H1 (cell line): Measurements from ENCODE around the gene SYT15. TPM values are rescaled to one million over a fixed set of nuclear protein-coding genes. Genes with fewer than 3 reads are reported as not detected.
A peak's percentile ranks its signal among the peaks of the same experiment; 100 is the strongest.

ENCODE experiments used
- ASH2L ChIP-seq: fragments of 200-600, 300-600 bp; sonication (generic); IDR thresholded peaks from one replicate; pipeline ENCODE4 v1.7.1; 2017; ENCODE audit warnings: low read length
- BACH1 ChIP-seq: IDR thresholded peaks from 2 replicates; pipeline ENCODE4 v1.6.1; 2012; ENCODE audit warnings: low read length, improper control_type of control experiment
- CBX8 ChIP-seq: fragments of 300-800, 300-1000 bp; sonication (generic); IDR thresholded peaks from 2 replicates; pipeline ENCODE4 v1.7.1; 2016; ENCODE audit warnings: low read depth, low read length, borderline replicate concordance
- CHD1 ChIP-seq: IDR thresholded peaks from 2 replicates; pipeline ENCODE4 v1.6.1; 2012; ENCODE audit warnings: low read depth, low read length, improper control_type of control experiment
- CREB1 ChIP-seq: IDR thresholded peaks from 2 replicates; pipeline ENCODE4 v1.6.1; 2012; ENCODE audit warnings: inconsistent platforms
- JUND ChIP-seq: IDR thresholded peaks from 2 replicates; pipeline ENCODE4 v1.6.1; 2011; ENCODE audit warnings: mild to moderate bottlenecking, improper control_type of control experiment, low read length
- KDM4A ChIP-seq: IDR thresholded peaks from one replicate; pipeline ENCODE4 v1.7.1; 2012; ENCODE audit warnings: low read depth, mild to moderate bottlenecking, moderate library complexity, low read length, inconsistent platforms; ENCODE audit not compliant: severe bottlenecking
- KDM5A ChIP-seq: fragments of 200-600 bp; IDR thresholded peaks from 2 replicates; pipeline ENCODE4 v1.7.1; 2012; ENCODE audit warnings: mild to moderate bottlenecking, low read length, inconsistent platforms, mixed read lengths
- NRF1 ChIP-seq: IDR thresholded peaks from 2 replicates; pipeline ENCODE4 v1.6.1; 2011; ENCODE audit warnings: mild to moderate bottlenecking, low read depth, low read length, improper control_type of control experiment
- POLR2A ChIP-seq, 2 experiments: IDR thresholded peaks; 1 replicate in 1 of 2; 2 replicates in 1 of 2; pipeline ENCODE4 v1.6.1; 2011; ENCODE audit warnings: low read depth in 2 of 2, low read length in 2 of 2, mild to moderate bottlenecking in 2 of 2; ENCODE audit errors: control extremely low read depth in 1 of 2
- POLR2AphosphoS5 ChIP-seq: IDR thresholded peaks from 2 replicates; pipeline ENCODE4 v1.6.1; 2011; ENCODE audit warnings: low read depth, low read length
- SIN3A ChIP-seq, 2 experiments: IDR thresholded peaks in 1 of 2; conservative IDR thresholded peaks in 1 of 2; 2 replicates each; pipeline ENCODE4 v1.6.1; 2011 to 2012; ENCODE audit warnings: low read length in 2 of 2, improper control_type of control experiment in 1 of 2, low read depth in 1 of 2, mild to moderate bottlenecking in 1 of 2
- SP4 ChIP-seq: IDR thresholded peaks from 2 replicates; pipeline ENCODE4 v1.6.1; 2012; ENCODE audit warnings: low read length, inconsistent platforms
- SRF ChIP-seq: IDR thresholded peaks from 2 replicates; pipeline ENCODE4 v1.6.1; 2011; ENCODE audit warnings: mild to moderate bottlenecking, low read depth, low read length, moderate library complexity
- TAF7 ChIP-seq: optimal IDR thresholded peaks from 2 replicates; pipeline ENCODE3; 2011; ENCODE audit warnings: low read depth, mild to moderate bottlenecking, inconsistent platforms, low read length, moderate library complexity, borderline replicate concordance
- polyA plus RNA-seq, 7 experiments: library from polyadenylated mRNA; depleted of rRNA in 3 of 7; stranded (reverse) in 5 of 7; unstranded in 2 of 7; fragments of >200 nt in 5 of 7; fragments of 200-250 nt in 2 of 7; gene quantifications; 1 replicate in 5 of 7; 2 replicates in 1 of 7; 4 replicates in 1 of 7; pipeline versions ENCODE4 v1.2.1 to v1.2.3, GENCODE V29; 2011 to 2013; ENCODE audit warnings: missing spikeins in 2 of 7, mixed read lengths in 2 of 7
- total RNA-seq: library from RNA; stranded (reverse); fragmentation: NEBNext Ultra II Directional; extraction: Animal tissue kit (Norgen Biotek cat#: 25700); gene quantifications from 2 replicates; pipeline ENCODE4 v1.2.1, GENCODE V29; 2021
- TF ChIP-seq, protein P1 (sequence below): IDR thresholded peaks from 2 replicates; pipeline ENCODE4 v1.6.1; 2012; ENCODE audit warnings: low read length, inconsistent platforms
- TF ChIP-seq, protein P2 (sequence below): IDR thresholded peaks from 2 replicates; pipeline ENCODE4 v1.6.1; 2011; ENCODE audit warnings: low read depth, mild to moderate bottlenecking, low read length; ENCODE audit not compliant: insufficient read depth
- TF ChIP-seq, protein P3 (sequence below): IDR thresholded peaks from 2 replicates; pipeline ENCODE4 v1.6.1; 2011; ENCODE audit warnings: low read length, improper control_type of control experiment

SYT15 gene
- total and polyA plus RNA-seq, 2 of the 8 experiments (the other 6 are each of a cell fraction or from before 2014, with no cell fraction given): 0.39 to 0.61 TPM

DNA sequence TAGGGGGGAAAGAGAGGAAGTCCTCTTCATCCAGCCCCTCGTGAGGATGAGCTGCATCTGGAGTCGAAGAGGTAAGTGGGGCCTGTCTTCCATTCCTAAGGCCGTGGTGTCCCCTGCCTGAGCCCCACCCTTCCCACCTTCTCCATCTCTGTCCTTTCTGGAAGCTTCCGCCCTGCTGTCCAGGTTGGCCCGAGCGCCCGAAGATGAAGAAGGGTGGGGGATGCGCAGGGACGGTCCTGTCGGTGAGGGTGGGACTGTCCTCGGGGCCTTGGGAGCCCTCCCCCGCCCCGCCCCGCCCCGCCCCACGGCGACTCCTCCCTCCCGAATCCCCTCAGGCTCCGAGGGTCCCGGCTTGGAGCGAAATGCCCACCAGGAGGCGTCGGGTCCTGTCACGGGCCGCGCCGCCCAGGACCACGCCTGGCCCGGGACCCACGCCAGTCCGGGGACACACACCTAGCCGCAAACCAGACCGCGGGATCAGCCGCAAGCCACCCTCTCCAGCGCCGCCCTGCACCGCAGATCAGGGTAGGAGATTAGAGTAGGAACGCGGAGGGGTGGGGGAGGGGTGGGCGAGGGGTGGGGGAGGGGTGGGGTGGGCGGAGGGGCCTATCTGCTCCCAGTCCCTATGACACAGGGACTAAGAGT is 37.8 kb upstream of the SYT15 start (continued):
- TF ChIP-seq KDM4A: peak; percentile 93
- TF ChIP-seq SP4: no peak
- TF ChIP-seq CREB1: peak; percentile 34; the same call in 1 of the 2 replicates
- peak; percentile 89 for TF ChIP-seq BACH1
- peak; percentile 12; the same call in 1 of the 2 replicates for TF ChIP-seq NRF1
- TF ChIP-seq SRF: no peak
- TF ChIP-seq, protein P1, sequence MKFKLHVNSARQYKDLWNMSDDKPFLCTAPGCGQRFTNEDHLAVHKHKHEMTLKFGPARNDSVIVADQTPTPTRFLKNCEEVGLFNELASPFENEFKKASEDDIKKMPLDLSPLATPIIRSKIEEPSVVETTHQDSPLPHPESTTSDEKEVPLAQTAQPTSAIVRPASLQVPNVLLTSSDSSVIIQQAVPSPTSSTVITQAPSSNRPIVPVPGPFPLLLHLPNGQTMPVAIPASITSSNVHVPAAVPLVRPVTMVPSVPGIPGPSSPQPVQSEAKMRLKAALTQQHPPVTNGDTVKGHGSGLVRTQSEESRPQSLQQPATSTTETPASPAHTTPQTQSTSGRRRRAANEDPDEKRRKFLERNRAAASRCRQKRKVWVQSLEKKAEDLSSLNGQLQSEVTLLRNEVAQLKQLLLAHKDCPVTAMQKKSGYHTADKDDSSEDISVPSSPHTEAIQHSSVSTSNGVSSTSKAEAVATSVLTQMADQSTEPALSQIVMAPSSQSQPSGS: no peak
- no peak for TF ChIP-seq CBX8
- TF ChIP-seq POLR2AphosphoS5: peak; percentile 65; the same call in 1 of the 2 replicates
- no peak; a peak in 1 of 3 replicates for TF ChIP-seq POLR2A (IDR thresholded peaks at IDR 0.05; ENCODE audit: control extremely low read depth in 1 of 2, low read depth in 2 of 2, low read length in 2 of 2)
- TF ChIP-seq JUND: no peak
- TF ChIP-seq, protein P2, sequence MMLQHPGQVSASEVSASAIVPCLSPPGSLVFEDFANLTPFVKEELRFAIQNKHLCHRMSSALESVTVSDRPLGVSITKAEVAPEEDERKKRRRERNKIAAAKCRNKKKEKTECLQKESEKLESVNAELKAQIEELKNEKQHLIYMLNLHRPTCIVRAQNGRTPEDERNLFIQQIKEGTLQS: 0 out of 2 replicates have a peak, but pooled peaks have one; percentile 14
- TF ChIP-seq CHD1: no peak
- peak; percentile 82 for TF ChIP-seq ASH2L
- TF ChIP-seq TAF7: peak; percentile 68
- TF ChIP-seq SIN3A (conservative IDR thresholded peaks at IDR 0.05 in 1 of 2, IDR thresholded peaks at IDR 0.05 in 1 of 2; ENCODE audit: low read depth in 1 of 2, low read length in 2 of 2): no peak; a peak in 1 of 4 replicates
- TF ChIP-seq KDM5A: no peak
- TF ChIP-seq, protein P3, sequence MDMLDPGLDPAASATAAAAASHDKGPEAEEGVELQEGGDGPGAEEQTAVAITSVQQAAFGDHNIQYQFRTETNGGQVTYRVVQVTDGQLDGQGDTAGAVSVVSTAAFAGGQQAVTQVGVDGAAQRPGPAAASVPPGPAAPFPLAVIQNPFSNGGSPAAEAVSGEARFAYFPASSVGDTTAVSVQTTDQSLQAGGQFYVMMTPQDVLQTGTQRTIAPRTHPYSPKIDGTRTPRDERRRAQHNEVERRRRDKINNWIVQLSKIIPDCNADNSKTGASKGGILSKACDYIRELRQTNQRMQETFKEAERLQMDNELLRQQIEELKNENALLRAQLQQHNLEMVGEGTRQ: no peak
